ENCODE results near the gene NHEJ1. TPM values are rescaled to one million over a fixed set of nuclear protein-coding genes. Genes with fewer than 3 reads are reported as not detected.

The NHEJ1 gene
- total and polyA plus RNA-seq, 2 of the 13 experiments (the other 11 are each of a cell fraction or from before 2014, with no cell fraction given), result 30.0 to 30.7 TPM

GRCh38 chr2:219029829-219030165, 130.8 kb downstream of the NHEJ1 start (continued):
- 0 out of 2 replicates have a peak, but pooled peaks have one; percentile 17 for TF ChIP-seq HOMEZ (CRISPR knock-in tag; IDR thresholded peaks at IDR 0.05; ENCODE audit: low read depth)
- TF ChIP-seq NBN (conservative IDR thresholded peaks at IDR 0.05), result no peak
- TF ChIP-seq THRA (CRISPR knock-in tag; IDR thresholded peaks at IDR 0.05; ENCODE audit: borderline replicate concordance), result peak; percentile 65; the same call in 1 of the 2 replicates
- TF ChIP-seq PHF21A (CRISPR knock-in tag; IDR thresholded peaks at IDR 0.05), result no peak
- no peak for TF ChIP-seq ZNF382 (CRISPR knock-in tag; IDR thresholded peaks at IDR 0.05; ENCODE audit: borderline replicate concordance)
- 0 out of 2 replicates have a peak, but pooled peaks have one; percentile 36 for TF ChIP-seq DRAP1 (CRISPR knock-in tag; IDR thresholded peaks at IDR 0.05)
- no peak for TF ChIP-seq ZNF121 (CRISPR knock-in tag; IDR thresholded peaks at IDR 0.05)
- no peak for TF ChIP-seq ZNF431 (CRISPR knock-in tag; IDR thresholded peaks at IDR 0.05; ENCODE audit: borderline replicate concordance, low read depth)
- TF ChIP-seq DMAP1 (CRISPR knock-in tag; IDR thresholded peaks at IDR 0.05), result no peak
- TF ChIP-seq ZNF496 (CRISPR knock-in tag; IDR thresholded peaks at IDR 0.05; ENCODE audit: insufficient replicate concordance), result no peak
- TF ChIP-seq ZNF318 (CRISPR knock-in tag; IDR thresholded peaks at IDR 0.05), result no peak
- no peak for TF ChIP-seq MTA3 (CRISPR knock-in tag; IDR thresholded peaks at IDR 0.05)
- TF ChIP-seq THAP11 (CRISPR knock-in tag; IDR thresholded peaks at IDR 0.05), result 0 out of 2 replicates have a peak, but pooled peaks have one; percentile 16
- no peak for TF ChIP-seq ZNF512B (CRISPR knock-in tag; IDR thresholded peaks at IDR 0.05; ENCODE audit: borderline replicate concordance)
- no peak for TF ChIP-seq PHF5A (CRISPR knock-in tag; IDR thresholded peaks at IDR 0.05; ENCODE audit: low read depth, unreplicated experiment)
- no peak for TF ChIP-seq JUNB (CRISPR knock-in tag; IDR thresholded peaks at IDR 0.05; ENCODE audit: borderline replicate concordance)
- TF ChIP-seq ISL2 (CRISPR knock-in tag; IDR thresholded peaks at IDR 0.05), result no peak

Measured in HepG2 (cell line).